Activated CD4-positive, alpha-beta T cell treated with anti-CD3 and anti-CD28 coated beads, Interleukin-2, amount 10 ng/mL, durations not matched to agents 24 days and 14 days (primary cell): ENCODE results near the gene URB1. TPM values are rescaled to one million over a fixed set of nuclear protein-coding genes. Genes with fewer than 3 reads are reported as not detected.
"Not testable (repeated sequence)": the region's sequence is repeated elsewhere in the genome, so short reads cannot be mapped to it uniquely, and the experiment has no call there.

Experiments
- DNase-seq: peaks from one replicate; pipeline ENCODE4 v3.0.0; 2022
- H3K27ac Mint-ChIP-seq: one replicate; pipeline ENCODE4 v1.8.0; 2022; ENCODE audit warnings: mild to moderate bottlenecking, mixed read lengths
- H3K27me3 Mint-ChIP-seq: one replicate; pipeline ENCODE4 v1.8.0; 2022; ENCODE audit warnings: mixed read lengths
- H3K36me3 Mint-ChIP-seq: one replicate; pipeline ENCODE4 v1.8.0; 2022; ENCODE audit warnings: low read depth, mild to moderate bottlenecking, mixed read lengths
- H3K4me1 Mint-ChIP-seq: one replicate; pipeline ENCODE4 v1.8.0; 2021; ENCODE audit warnings: mixed read lengths
- H3K4me3 Mint-ChIP-seq: one replicate; pipeline ENCODE4 v1.8.0; 2022; ENCODE audit warnings: mild to moderate bottlenecking, moderate library complexity, mixed read lengths
- H3K9me3 Mint-ChIP-seq: one replicate; pipeline ENCODE4 v1.8.0; 2021; ENCODE audit warnings: mixed read lengths
- intact Hi-C: fragments of 100-400 bp; cut with micrococcal nuclease; formaldehyde crosslinking; loops from one replicate; pipeline ENCODE4 v1.15.1; 2023
- total RNA-seq: library from RNA; stranded (reverse); gene quantifications from 2 replicates; pipeline ENCODE4 v1.2.3, GENCODE V29; 2022

The URB1 gene
- total RNA-seq, 1 donor from 2014 or later = 41.7 TPM

DNA sequence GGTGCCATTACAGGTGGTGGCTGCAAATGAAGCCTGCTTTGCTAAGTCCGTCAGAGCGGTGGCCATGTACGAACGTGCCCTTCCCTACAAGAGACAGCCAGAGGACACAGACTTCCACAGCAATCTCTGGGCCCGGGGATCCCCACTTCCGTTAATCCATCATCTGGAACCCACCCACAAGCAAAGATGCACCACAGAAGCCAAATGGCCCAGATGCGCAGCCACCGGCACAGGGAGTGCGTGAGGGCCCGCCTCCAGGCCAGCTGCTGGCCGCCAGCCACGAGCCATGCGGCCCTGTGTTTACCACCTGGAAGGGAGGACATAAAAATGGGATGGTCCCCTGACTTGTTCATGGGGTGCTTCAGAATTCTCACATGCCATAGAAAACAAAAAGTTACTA lies 72.1 kb downstream of the URB1 start:
- Mint-ChIP-seq H3K27me3 (no peaks in the 10 kb centered on the region), H3K27ac (no peak overlapping the region), H3K4me1 (no peaks in the 10 kb centered on the region), H3K36me3 (peaks cover 70% of the 10 kb centered on the region), H3K9me3 (no peaks in the 10 kb centered on the region), H3K4me3 (no peak overlapping the region)
- intact Hi-C loops = no loop called here
- DNase-seq = no peak

DNA sequence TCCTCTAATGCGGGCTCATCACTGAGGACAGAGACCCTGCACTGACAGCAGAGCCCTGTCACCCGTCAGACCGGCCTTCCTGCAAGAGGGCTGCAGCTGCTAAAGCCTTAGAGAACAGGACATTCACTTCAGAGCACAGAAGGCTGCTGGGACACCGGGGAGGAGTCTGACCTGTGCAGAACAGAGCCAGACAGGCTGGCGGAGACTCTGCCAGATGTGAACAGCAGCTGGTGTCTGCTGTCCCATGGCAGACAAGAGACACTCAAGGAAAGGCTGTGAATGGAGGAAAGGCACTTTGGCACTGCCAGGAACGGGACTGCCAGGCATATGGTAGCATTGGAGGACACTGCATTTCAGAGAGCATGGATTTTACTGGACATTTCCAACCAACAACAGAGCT lies 72.8 kb downstream of the URB1 start:
- no peak for DNase-seq
- Mint-ChIP-seq H3K4me3 (no peak overlapping the region), H3K27ac (no peak overlapping the region), H3K27me3 (no peaks in the 10 kb centered on the region), H3K36me3 (peaks cover 67% of the 10 kb centered on the region), H3K9me3 (no peaks in the 10 kb centered on the region), H3K4me1 (no peaks in the 10 kb centered on the region)
- intact Hi-C loops = no loop called here

DNA sequence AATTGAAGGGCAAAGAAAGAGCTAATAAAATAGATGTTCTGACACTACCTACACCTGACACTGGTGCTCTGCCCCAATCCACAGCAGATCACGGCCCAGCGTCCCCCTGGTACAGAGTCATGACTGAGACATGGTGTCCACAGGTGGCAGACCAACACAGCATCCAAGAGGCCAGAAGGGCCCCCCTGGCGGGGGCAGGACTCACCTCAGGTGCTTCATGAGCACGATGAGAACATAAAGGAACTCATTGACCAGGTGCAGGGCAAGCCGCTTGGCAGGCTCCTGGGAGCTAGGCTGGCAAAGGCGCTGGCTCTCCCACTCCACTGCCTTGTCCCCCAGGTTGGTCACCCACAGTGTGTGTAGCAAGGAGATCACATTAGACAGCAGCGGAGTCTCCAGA lies 73.8 kb downstream of the URB1 start:
- intact Hi-C loops = no loop called here
- Mint-ChIP-seq H3K9me3 (no peaks in the 10 kb centered on the region), H3K27me3 (no peaks in the 10 kb centered on the region), H3K27ac (no peak overlapping the region), H3K4me3 (no peak overlapping the region), H3K4me1 (no peaks in the 10 kb centered on the region), H3K36me3 (peaks cover 59% of the 10 kb centered on the region)
- no peak for DNase-seq

DNA sequence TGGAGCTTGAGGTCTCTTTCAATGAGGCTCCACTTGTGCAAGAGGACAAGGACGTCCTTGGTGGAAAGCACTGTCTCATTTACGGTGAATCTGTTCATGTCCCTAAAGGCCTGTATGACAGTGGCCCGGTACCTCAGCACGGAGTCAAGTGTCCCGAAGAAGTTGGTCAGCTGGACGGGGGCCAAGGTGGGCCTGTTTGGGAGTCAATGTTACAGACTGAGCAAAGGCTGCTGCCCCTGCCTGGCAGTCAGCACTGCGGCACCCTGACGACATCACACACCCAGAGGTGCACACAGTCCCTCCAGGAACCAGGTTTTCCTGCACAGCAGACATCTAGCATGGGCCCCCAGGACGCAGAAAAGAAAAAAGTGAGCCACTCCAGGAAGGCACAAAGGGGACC lies 75.1 kb downstream of the URB1 start:
- Mint-ChIP-seq H3K4me3 (no peak overlapping the region), H3K4me1 (no peaks in the 10 kb centered on the region), H3K27ac (no peak overlapping the region), H3K9me3 (no peaks in the 10 kb centered on the region), H3K36me3 (peaks cover 56% of the 10 kb centered on the region), H3K27me3 (no peaks in the 10 kb centered on the region)
- DNase-seq = no peak
- intact Hi-C loops = no loop called here

DNA sequence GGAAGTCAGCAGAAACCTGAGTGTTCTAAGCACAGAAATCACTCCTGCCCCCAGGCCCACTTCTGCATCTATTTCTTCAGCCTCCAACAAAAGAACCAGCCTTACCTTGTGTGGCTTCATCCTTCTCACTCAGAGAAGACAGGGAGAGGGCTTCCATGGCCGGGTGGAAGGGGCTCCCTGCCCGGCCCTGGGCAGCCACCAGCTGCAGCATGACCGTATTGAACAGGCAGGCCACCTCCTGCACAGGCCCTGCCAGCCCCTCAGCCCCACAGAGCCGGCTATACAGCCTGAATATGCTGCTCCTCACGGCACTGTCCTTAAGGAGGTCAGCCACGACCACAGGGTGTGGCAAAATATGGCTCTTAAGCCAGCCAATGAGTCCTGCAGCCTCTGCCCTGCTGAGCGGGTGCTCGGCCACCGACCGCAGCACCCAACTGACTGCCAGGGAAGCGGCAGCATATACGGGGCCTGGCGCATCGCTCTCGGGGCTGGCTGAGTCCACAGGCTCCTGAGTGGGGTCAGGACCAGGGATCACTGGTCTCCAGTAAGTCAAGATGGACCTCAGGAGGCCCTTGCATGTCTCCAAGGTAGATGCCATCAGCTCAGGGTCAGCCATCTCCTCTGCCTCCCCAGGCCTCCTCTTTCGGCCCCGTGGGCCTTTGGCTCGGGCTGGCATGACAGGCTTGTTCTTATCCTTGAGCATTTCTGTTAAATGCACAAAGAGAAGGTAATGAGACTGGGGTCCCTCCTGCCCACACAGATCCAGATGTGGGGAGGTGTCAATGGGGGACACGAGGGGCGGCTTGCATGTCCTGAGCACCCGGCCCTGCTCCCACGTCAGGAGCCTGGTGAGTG lies 76.2 kb downstream of the URB1 start:
- H3K27me3 Mint-ChIP-seq = no peaks in the 10 kb centered on the region
- peaks cover 58% of the 10 kb centered on the region for H3K36me3 Mint-ChIP-seq
- no peak overlapping the region for H3K27ac Mint-ChIP-seq
- no peak overlapping the region for H3K4me3 Mint-ChIP-seq
- DNase-seq = no peak
- H3K9me3 Mint-ChIP-seq = no peaks in the 10 kb centered on the region
- H3K4me1 Mint-ChIP-seq = no peaks in the 10 kb centered on the region
- intact Hi-C loops = no loop called here

DNA sequence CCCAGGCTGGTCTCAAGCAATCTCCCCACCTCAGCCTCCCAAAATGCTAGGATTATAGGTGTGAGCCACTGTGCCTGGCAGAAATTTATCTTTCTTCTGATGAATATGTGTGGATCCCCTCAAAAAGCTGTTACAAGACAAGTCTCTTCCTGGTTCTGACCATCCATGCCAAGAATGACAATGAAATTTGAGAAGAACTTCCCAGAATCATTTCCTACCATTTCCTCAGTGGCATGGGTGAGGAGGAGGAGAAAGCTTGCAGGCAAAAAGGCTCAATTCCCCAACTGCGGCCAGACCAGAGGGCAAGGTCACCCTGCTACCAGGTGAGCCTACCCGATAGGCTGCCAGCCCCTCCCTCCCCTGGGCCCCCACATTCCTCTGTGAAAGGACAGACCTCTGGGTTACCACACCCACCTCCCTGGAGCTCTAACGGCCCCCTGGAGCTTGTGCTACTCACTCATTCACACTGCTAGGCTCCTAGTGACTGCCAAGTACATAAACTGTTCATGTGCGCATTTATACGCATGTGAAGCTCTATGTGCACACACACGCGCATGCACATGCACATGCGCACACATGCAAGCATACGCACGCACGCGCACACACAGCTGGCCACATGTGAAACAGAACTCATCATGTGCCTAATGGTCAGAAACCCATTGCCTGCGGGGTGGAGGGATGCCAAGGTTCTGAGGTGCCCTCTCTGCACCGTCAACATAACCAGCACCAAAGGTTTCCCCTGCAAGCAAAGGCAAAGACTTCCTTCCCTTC lies 77.1 kb downstream of the URB1 start:
- no peak overlapping the region for H3K4me3 Mint-ChIP-seq
- intact Hi-C loops = no loop called here
- H3K36me3 Mint-ChIP-seq = peaks cover 59% of the 10 kb centered on the region
- no peaks in the 10 kb centered on the region for H3K9me3 Mint-ChIP-seq
- peaks cover 5% of the 10 kb centered on the region for H3K4me1 Mint-ChIP-seq
- no peak overlapping the region for H3K27ac Mint-ChIP-seq
- H3K27me3 Mint-ChIP-seq = no peaks in the 10 kb centered on the region
- no peak for DNase-seq

DNA sequence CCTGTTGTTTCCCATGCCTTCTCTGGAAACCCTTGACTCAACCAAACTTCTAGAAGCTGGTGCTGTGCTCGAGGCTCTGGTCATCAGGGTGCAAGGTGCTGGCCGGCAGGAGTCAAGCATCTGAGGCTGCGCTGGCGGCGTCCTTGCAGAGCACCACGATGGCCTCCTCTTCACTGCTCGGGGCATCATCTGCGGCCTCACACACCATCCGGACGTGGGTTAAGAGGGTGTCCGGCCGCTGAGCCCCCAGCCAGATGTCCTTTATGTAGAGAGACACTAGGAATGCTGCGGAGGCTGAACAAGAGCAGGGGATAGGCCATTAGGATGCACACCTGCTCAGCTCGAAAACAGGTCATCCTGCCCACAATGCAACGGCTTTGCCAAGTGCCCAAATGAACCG lies 78.0 kb downstream of the URB1 start:
- Mint-ChIP-seq H3K9me3 (no peaks in the 10 kb centered on the region), H3K4me3 (no peak overlapping the region), H3K36me3 (peaks cover 54% of the 10 kb centered on the region), H3K27ac (no peak overlapping the region), H3K27me3 (no peaks in the 10 kb centered on the region), H3K4me1 (peaks cover 5% of the 10 kb centered on the region)
- no peak for DNase-seq
- intact Hi-C loops = no loop called here

DNA sequence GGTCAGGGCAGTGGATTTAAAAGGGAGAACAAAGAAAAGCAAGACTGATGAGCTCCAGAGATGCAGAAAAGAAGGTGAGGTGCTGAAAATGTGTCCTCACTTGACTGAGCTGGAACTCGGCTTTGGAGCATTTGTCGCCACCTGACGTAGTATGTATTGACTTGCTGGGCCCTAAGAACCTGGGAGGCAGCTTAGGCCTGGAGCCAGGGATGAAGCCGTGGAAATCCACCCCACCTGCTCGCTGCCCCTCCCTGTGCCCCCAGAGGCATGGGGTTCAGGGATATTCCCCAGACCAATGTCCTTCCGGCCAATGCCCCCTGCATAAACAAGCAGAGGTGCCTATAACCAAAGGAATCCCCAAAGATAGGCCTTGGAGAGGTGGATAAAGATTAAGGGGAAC lies 79.8 kb downstream of the URB1 start:
- Mint-ChIP-seq H3K4me3 (no peak overlapping the region), H3K27ac (no peak overlapping the region), H3K27me3 (no peaks in the 10 kb centered on the region), H3K36me3 (peaks cover 43% of the 10 kb centered on the region), H3K9me3 (no peaks in the 10 kb centered on the region), H3K4me1 (peaks cover 5% of the 10 kb centered on the region)
- intact Hi-C loops = no loop called here
- DNase-seq = no peak

DNA sequence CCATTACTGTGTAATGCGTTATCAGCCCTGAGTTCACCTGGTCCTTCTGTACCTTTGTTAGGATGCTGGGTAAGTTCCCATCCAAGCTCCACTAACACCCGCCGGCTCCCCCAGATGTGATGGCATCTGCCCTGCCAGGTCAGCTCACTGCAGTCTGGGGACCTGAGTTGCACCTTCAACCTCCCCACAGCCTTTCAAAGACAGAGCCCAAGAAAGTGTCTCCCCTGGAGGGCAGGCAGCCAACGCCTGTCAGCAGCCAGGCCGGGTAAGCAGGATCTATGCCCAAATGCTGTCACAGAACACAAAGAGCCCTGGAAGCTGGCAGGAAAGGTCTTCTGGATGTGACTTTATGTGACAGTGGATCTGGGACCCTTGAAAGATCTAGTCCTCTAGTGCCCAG lies 80.5 kb downstream of the URB1 start:
- Mint-ChIP-seq H3K4me1 (peaks cover 5% of the 10 kb centered on the region), H3K36me3 (peaks cover 38% of the 10 kb centered on the region)
- intact Hi-C loops = no loop called here

DNA sequence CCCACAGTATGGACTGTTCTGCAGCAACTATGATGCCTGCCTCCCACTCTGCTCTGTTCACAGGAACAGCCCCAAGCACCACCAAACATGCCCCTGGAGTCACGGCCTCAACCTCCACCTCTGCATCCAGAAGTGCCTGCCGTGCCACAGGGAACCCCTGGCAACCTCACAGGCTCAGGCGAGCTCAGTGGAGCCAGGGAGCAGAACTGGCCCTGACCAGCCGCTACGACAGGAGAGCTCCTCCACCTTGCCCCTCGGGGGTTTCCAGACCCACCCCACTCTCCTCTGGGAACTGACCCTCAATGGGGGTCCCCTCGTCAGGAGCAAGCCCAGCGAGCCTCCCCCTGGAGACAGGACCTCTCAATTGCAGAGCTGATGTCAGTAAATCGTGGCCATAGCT lies 81.2 kb downstream of the URB1 start:
- DNase-seq = no peak
- Mint-ChIP-seq H3K4me3 (no peak overlapping the region), H3K27ac (peak overlapping the region; percentile 29), H3K27me3 (no peaks in the 10 kb centered on the region), H3K4me1 (peaks cover 5% of the 10 kb centered on the region), H3K9me3 (no peaks in the 10 kb centered on the region), H3K36me3 (peaks cover 35% of the 10 kb centered on the region)
- intact Hi-C loops = no loop called here

More for the DNA sequence above, 80.5 kb downstream of the URB1 start:
- no peaks in the 10 kb centered on the region for H3K9me3 Mint-ChIP-seq
- H3K27ac Mint-ChIP-seq = no peak overlapping the region
- H3K4me3 Mint-ChIP-seq = no peak overlapping the region
- no peaks in the 10 kb centered on the region for H3K27me3 Mint-ChIP-seq
- DNase-seq = no peak

DNA sequence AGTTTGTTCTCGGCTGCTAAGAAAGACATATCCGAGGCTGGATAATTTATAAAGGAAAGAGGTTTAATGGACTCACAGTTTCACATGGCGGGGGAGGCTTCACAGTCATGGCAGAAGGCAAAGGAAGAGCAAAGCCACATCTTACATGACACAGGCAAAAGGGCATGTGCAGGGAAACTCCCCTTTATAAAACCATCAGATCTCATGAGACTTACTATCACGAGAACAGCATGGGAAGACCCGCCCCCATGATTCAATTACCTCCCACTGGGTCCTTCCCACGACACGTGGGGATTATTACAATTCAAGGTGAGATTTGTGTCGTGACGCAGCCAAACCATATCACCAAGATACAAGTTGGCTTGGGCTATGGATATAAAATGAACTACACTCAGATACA lies 81.8 kb downstream of the URB1 start:
- H3K36me3 Mint-ChIP-seq = peaks cover 34% of the 10 kb centered on the region
- H3K27me3 Mint-ChIP-seq, DNase-seq, H3K9me3 Mint-ChIP-seq, H3K4me3 Mint-ChIP-seq, H3K4me1 Mint-ChIP-seq, intact Hi-C loops: not testable (repeated sequence)
- H3K27ac Mint-ChIP-seq = peak overlapping the region; percentile 29

DNA sequence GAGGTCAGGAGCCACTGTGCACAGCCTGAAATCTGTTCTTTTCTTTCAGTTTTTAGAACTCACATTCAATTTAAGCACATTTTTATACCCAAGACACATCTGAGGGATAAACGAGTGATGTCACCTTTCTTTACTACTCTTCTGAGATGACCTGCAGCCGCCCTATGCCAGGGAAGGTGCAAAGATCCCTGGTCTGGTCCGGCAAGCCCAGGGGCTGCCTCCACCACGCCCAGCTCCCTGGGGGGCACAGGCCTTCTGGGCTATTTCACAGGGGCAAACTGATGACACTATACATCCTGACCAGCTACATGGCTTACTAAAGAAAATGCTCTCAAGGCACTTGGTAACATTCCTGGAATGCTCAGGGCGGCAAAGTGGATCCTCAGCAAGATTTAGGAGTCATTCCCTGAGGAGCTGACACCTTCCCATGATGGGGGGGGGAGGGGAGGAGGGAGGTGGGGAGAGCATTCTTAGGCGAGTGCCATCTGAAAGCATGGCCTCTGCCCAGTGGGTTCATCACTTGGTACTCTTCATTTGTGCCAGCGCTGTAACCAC lies 82.8 kb downstream of the URB1 start:
- Mint-ChIP-seq H3K4me3 (no peak overlapping the region), H3K27me3 (no peaks in the 10 kb centered on the region), H3K27ac (no peak overlapping the region), H3K36me3 (peaks cover 32% of the 10 kb centered on the region), H3K4me1 (peaks cover 5% of the 10 kb centered on the region), H3K9me3 (no peaks in the 10 kb centered on the region)
- no peak for DNase-seq
- intact Hi-C loops = no loop called here

DNA sequence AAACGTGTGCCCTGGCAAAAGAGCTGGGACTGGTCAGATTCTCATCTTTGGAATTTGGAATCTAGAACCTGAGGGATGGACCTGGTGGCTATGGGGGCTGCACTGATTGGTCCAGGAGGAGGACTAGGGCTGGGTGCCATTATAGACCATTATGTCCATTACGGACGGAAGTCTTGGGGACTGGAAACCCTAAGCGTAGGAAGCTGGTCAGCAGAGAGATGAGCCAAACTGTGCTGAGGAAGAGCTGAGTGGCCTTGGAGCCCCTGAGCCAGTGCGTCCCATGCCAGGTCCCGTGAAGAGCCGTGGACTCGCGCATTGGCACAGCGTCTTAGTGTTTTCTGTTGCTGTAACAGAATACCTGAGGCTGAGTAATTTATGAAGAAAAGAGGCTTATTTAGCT lies 84.1 kb downstream of the URB1 start:
- H3K27me3 Mint-ChIP-seq = no peaks in the 10 kb centered on the region
- H3K4me3 Mint-ChIP-seq = no peak overlapping the region
- H3K36me3 Mint-ChIP-seq = peaks cover 29% of the 10 kb centered on the region
- H3K9me3 Mint-ChIP-seq = no peaks in the 10 kb centered on the region
- H3K4me1 Mint-ChIP-seq = peaks cover 5% of the 10 kb centered on the region
- no peak for DNase-seq
- intact Hi-C loops = no loop called here
- no peak overlapping the region for H3K27ac Mint-ChIP-seq

DNA sequence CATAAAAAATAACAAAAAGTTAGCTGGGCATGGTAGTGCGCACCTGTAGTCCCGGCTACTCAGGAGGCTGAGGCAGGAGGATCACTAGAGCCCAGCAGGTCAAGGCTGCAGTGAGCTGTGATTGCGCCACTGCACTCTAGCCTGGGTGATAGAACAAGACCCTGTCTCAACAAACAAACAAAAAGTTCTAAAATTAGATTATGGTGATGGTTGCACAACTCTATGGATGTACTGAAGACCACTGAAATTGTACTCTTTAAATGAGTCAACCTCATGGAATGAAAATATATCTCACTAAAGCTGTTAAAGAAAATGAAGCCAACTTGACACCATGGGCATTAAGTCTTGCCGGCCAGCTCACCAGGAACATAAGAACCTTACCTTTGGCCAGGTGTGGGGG lies 85.1 kb downstream of the URB1 start:
- Mint-ChIP-seq H3K4me1 (peaks cover 5% of the 10 kb centered on the region), H3K9me3 (no peaks in the 10 kb centered on the region), H3K4me3 (no peak overlapping the region), H3K27me3 (no peaks in the 10 kb centered on the region), H3K27ac (no peak overlapping the region), H3K36me3 (peaks cover 24% of the 10 kb centered on the region)
- no peak for DNase-seq
- intact Hi-C loops = no loop called here
